Activated CD4-positive, alpha-beta T cell treated with anti-CD3 and anti-CD28 coated beads, Interleukin-2, amount 50 U/mL, for 48 hours (primary cell): ENCODE data around the gene C4orf50.
"Not testable (repeated sequence)": the region's sequence is repeated elsewhere in the genome, so short reads cannot be mapped to it uniquely, and the experiment has no call there.

Experiments
- DNase-seq, 2 experiments: peaks; one replicate each; pipeline ENCODE4 v3.0.0-alpha.2; 2020

Gene C4orf50

GRCh38 chr4:5887011-5887360 lies 131.2 kb downstream of the C4orf50 start:
- DNase-seq: no peak

GRCh38 chr4:5885733-5886132 lies 132.5 kb downstream of the C4orf50 start:
- DNase-seq: no peak

GRCh38 chr4:5884796-5885195 lies 133.4 kb downstream of the C4orf50 start:
- DNase-seq: no peak

- DNase-seq: no peak
Observed at GRCh38 chr4:5883916-5884315, 134.3 kb downstream of the C4orf50 start.

GRCh38 chr4:5882947-5883346 lies 135.3 kb downstream of the C4orf50 start:
- DNase-seq: no peak

- no peak for DNase-seq
Observed at GRCh38 chr4:5881340-5881739, 136.9 kb downstream of the C4orf50 start.

- DNase-seq: no peak
Observed at GRCh38 chr4:5878359-5878758, 139.9 kb downstream of the C4orf50 start.

- DNase-seq: no peak
Observed at GRCh38 chr4:5877392-5877791, 140.8 kb downstream of the C4orf50 start.

- DNase-seq: no peak
Observed at GRCh38 chr4:5874811-5875449, 143.3 kb downstream of the C4orf50 start.

- DNase-seq: no peak
Observed at GRCh38 chr4:5870701-5871100, 147.5 kb downstream of the C4orf50 start.

GRCh38 chr4:5869966-5870619 lies 148.1 kb downstream of the C4orf50 start:
- DNase-seq: no peak

GRCh38 chr4:5867866-5868265 lies 150.4 kb downstream of the C4orf50 start:
- DNase-seq: no peak

GRCh38 chr4:5866841-5867813 lies 151.1 kb downstream of the C4orf50 start:
- DNase-seq: no peak

GRCh38 chr4:5865896-5866599 lies 152.2 kb downstream of the C4orf50 start:
- no peak for DNase-seq

GRCh38 chr4:5863461-5864113 lies 154.6 kb downstream of the C4orf50 start:
- DNase-seq: peak; percentile 59 to 69

- DNase-seq: no peak
Observed at GRCh38 chr4:5858020-5858769, 160.0 kb downstream of the C4orf50 start.

- no peak for DNase-seq
Observed at GRCh38 chr4:5857199-5857598, 161.0 kb downstream of the C4orf50 start.

- not testable (repeated sequence) for DNase-seq
Observed at GRCh38 chr4:5856362-5856761, 161.9 kb downstream of the C4orf50 start.

- no peak for DNase-seq
Observed at GRCh38 chr4:5854929-5855328, 163.3 kb downstream of the C4orf50 start.

GRCh38 chr4:5852523-5853202 lies 165.6 kb downstream of the C4orf50 start:
- DNase-seq: no peak

GRCh38 chr4:5851637-5852301 lies 166.5 kb downstream of the C4orf50 start:
- DNase-seq: no peak
